Right cardiac atrium (tissue), 5 donors: ENCODE measurements around the gene BST2. TPM values are rescaled to one million over a fixed set of nuclear protein-coding genes. Genes with fewer than 3 reads are reported as not detected.
A peak's percentile ranks its signal among the peaks of the same experiment; 100 is the strongest.
"Not testable (repeated sequence)": the region's sequence is repeated elsewhere in the genome, so short reads cannot be mapped to it uniquely, and the experiment has no call there.

ENCODE experiments used
- ATAC-seq, 2 donors: fragments of 200-7000 bp; cut with Tn5 transposase; one replicate each; pipeline versions ENCODE4 v1.8.0 to v1.9.1; 2020; ENCODE audit warnings: moderate library complexity in 2 of 2, mild to moderate bottlenecking in 1 of 2
- DNase-seq, 3 donors: peaks; one replicate each; pipeline ENCODE4 v3.0.0-alpha.2; 2020
- H3K27ac ChIP-seq: one replicate; pipeline ENCODE4 v1.5.1; 2013; ENCODE audit warnings: mild to moderate bottlenecking, low read length, control low read depth, moderate library complexity
- H3K27me3 ChIP-seq: one replicate; pipeline ENCODE4 v1.6.1; 2013; ENCODE audit not compliant: control insufficient read depth, insufficient read depth
- H3K4me1 ChIP-seq: one replicate; pipeline ENCODE4 v1.6.1; 2013; ENCODE audit warnings: low read length; ENCODE audit not compliant: control insufficient read depth, insufficient read depth
- H3K4me3 ChIP-seq: one replicate; pipeline ENCODE4 v1.5.1; 2013; ENCODE audit warnings: low read length, control low read depth
- H3K9me3 ChIP-seq: one replicate; pipeline ENCODE4 v1.6.1; 2013; ENCODE audit warnings: low read length; ENCODE audit not compliant: control insufficient read depth
- WGBS: extraction: QIAGEN DNeasy Blood & Tissue Kit; methylation state at CpG from one replicate; pipeline ENCODE4 v1.1.7; 2013; 5-methylcytosine and 5-hydroxymethylcytosine counted together
- intact Hi-C, 4 donors: fragments of 100-400 bp; cut with DNase I; formaldehyde crosslinking; loops; one replicate each; pipeline versions ENCODE4 v1.11.0 to v1.14.0; 2022 to 2023
- polyA plus RNA-seq: library from polyadenylated mRNA; stranded (reverse); fragments of 200-250 nt; gene quantifications from one replicate; pipeline ENCODE4 v1.2.3, GENCODE V29; 2013
- total RNA-seq, 4 donors: library from RNA; stranded (reverse); fragmentation: NEBNext Ultra II Directional; extraction: Animal tissue kit (Norgen Biotek cat#: 25700); gene quantifications; one replicate each; pipeline ENCODE4 v1.2.1, GENCODE V29; 2021
- donor health status: healthy with polysubstance abuse.
- donor health status: DM: no; HTN: yes; CAD: no.
- donor health status: DM: no; HTN: no; CAD: no.
- donor health status: DM: no; HTN: yes; CAD: no; lungs with severe emphysema.
- donor health status: DM: yes; HTN: yes; CAD: no.

BST2 gene
- total and polyA plus RNA-seq, 5 donors, result 32.3 to 56.3 (median 43.9) TPM

DNA sequence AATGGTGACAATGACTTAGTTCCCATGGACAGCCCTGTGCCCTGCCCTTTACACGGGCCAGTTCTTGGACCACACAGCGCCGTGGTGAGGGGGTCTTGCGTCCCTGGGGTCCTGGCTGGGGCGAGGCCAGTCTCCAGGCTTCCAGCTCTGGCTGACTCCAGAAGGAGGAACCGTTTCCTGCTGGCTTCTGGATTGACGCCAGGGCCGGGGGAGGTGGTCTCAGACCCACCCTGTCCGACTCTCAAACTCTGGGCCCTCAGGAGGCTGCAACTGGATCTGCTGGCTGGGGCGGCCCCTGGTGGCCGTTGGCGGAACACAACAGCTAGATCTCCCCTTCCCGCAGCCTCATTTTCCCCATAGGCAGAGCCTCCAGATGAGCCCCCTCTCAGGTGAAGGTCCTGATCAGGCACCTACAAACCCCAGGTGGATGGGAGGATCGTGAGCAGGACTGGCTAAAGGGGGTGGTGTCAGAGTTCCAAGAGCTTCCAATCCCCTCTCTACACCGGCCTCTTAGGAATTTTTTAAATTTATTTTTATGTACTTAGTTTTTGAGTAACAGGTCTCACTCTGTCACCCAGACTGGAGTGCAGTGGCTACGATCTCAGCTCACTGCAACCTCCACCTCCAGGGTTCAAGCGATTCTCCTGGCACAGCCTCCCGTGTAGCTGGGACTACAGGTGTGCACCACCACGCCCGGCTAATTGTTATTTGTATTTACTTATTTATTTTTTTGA, 19.4 kb downstream of the BST2 start:
- no peak overlapping the region for H3K4me3 ChIP-seq
- ATAC-seq (peak; percentile 48 to 77), DNase-seq (peak; percentile 78 to 88 (median 88))
- no peak overlapping the region for H3K27ac ChIP-seq
- no peaks in the 10 kb centered on the region for H3K9me3 ChIP-seq
- H3K27me3 ChIP-seq, result no peaks in the 10 kb centered on the region
- H3K4me1 ChIP-seq, result no peaks in the 10 kb centered on the region
- intact Hi-C loops, result loop anchor here in 3 of 4 donors (2.0 to 10.0 kb wide), 3 partner anchors 39 to 91 kb away; no protein-coding TSS in a partner anchor
- 30% methylated on average over 20 of the region's 20 CpGs for WGBS

DNA sequence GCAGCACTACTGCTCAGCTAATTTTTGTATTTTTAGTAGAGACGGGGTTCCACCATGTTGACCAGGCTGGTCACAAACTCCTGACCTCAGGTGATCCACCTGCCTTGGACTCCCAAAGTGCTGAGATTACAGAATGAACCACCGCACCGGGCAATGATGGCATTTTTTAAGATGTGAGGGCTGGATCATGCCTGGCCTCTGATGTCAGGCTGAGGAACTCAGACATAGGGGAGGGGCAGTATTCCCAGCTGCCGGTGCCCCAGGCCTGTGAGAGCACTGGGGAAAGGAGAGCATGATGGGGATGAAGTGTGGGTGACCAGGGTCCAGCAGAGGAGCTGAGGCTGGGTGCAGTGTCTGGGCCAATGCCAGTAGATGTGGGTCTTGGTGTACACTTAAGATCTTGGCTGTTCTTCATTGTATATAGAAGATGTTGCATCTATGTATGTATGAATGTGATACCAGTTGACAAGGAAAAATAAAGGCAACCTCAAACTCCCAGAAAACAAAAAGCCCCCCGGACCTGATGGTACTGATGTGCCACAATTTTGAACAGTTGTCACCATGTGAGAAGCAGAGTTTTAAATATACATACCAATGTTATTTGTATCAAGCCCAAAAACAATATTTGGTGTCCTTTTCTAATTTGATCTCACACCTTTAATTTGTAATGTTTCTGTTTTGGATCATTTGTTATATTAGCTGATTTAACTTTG, 24.8 kb downstream of the BST2 start:
- 94% methylated on average over 5 of the region's 5 CpGs for WGBS
- DNase-seq (peak in 1 of 3 donors; percentile 30), ATAC-seq (no peak)
- intact Hi-C loops, result loop anchor here in 2 of 4 donors (10.0 kb wide), 1 partner anchor 86 kb away; no protein-coding TSS in a partner anchor
- no peaks in the 10 kb centered on the region for H3K4me1 ChIP-seq
- no peaks in the 10 kb centered on the region for H3K9me3 ChIP-seq
- H3K27ac ChIP-seq, result no peak overlapping the region
- no peaks in the 10 kb centered on the region for H3K27me3 ChIP-seq
- H3K4me3 ChIP-seq, result no peak overlapping the region

DNA sequence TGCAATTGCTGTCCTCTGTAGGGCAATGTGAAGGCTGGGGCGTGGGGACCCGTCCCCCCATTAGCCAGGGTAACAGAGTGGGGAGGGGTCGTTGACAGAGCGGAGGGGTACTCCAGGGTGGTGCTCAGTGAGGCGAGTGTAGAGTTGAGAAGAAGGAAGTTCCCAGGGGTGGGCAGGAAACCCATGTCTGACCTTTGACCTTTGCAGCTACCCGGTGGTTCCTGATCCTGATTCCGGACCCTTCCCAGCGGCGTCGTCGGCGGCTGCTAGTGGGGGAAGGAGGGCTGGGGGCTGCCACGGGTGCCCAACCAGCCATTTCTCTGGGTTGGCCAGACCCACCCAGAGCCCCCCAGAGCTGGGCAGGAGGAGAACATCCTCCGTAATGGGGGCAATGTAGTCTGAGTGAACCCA, 26.2 kb downstream of the BST2 start:
- H3K4me1 ChIP-seq, result no peaks in the 10 kb centered on the region
- H3K9me3 ChIP-seq, result no peaks in the 10 kb centered on the region
- no peaks in the 10 kb centered on the region for H3K27me3 ChIP-seq
- no peak overlapping the region for H3K4me3 ChIP-seq
- ATAC-seq (no peak), DNase-seq (peak in 1 of 3 donors; percentile 66)
- 30% methylated on average over 14 of the region's 14 CpGs for WGBS
- intact Hi-C loops, result no loop called here
- no peak overlapping the region for H3K27ac ChIP-seq

DNA sequence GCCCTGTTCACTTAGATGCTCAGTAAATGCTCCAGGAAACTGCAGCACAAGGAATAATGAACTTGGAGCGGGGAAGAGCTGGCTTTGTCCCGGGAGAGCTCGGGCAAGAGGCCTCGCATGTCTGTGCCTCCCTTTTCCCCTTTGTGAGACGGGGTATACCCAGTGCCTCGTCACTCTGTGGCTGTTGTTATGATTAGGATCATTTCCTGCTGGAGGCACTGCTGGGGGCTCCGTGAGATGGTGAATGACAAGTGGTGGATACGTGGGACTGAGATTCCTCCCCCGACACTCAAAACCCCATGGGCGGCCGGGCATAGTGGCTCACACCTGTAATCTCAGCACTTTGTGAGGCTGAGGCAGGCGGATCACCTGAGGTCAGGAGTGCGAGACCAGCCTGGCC, 27.2 kb downstream of the BST2 start:
- ATAC-seq (no peak), DNase-seq (no peak)
- no peaks in the 10 kb centered on the region for H3K9me3 ChIP-seq
- H3K4me3 ChIP-seq, result no peak overlapping the region
- H3K27ac ChIP-seq, result no peak overlapping the region
- no peaks in the 10 kb centered on the region for H3K27me3 ChIP-seq
- H3K4me1 ChIP-seq, result no peaks in the 10 kb centered on the region
- intact Hi-C loops, result no loop called here
- 66% methylated on average over 13 of the region's 13 CpGs for WGBS

DNA sequence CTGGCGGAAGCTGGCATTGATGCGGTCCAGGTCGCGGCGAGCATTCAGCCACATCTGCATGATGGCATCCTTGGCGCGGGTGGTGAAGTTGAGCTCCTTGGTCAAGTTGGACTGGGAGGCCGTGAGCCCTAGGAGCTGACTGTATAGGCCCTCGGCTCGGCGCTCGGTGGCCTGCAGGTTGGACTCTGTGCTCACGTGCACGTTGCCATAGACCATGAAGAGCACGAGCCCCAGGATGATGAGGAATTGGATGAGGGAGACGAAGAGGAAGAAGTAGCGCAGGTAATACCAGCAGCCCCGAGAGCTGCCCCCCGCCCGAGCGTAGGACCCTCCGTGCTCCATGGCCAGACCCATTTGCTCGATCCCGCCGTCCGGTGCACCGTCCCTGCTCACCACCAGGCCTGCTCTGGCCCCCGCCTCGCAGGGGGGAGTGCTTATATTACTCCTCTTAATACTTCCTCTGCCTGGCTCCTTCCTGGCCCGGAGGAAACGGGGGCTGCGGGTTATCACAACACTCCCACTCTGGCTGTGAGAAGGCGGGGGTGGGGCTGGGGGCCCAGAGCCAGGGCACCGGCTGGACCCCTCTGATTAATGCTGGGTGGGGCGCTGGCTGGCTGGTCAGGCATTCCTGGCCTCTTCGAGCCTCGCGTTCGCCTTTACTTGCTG, 28.4 kb downstream of the BST2 start, which contains the start of gene PLVAP:
TSS of gene PLVAP (minus strand) at position 408 of the 666 bp plus-strand sequence. CDS start at position 354, 54 bp downstream.
- H3K27ac ChIP-seq, result no peak within 1 kb of the TSS
- intact Hi-C loops, result no loop called here
- ATAC-seq, result peak; percentile 88 to 94

DNA sequence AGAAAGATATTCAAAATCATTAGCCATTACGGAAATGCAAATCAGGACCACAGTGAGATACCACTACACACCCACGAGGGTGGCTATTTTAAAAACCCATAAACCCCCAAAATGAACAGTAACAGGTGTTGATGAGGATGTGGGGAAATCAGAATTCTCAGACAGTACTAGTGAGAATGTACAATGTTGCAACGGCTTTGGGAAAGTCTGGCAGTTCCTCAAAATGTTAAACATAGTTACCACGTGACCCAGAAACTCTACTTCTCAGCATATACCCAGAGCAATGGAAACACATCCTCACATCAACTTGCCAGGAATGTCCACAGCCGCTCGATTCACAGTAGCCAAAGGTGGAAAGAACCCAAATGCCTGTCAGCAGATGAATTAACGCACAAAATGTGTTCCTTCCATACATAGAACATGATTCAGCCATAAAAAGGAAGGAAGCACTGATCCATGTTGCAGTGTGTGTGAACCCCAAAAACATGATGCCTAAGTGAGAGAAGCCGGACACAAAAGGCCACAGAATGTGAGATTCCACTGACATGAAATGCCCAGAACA, 35.3 kb downstream of the BST2 start:
- Histone ChIP-seq H3K27ac (no peak overlapping the region), H3K4me1 (no peaks in the 10 kb centered on the region), H3K27me3 (no peaks in the 10 kb centered on the region), H3K4me3 (no peak overlapping the region), H3K9me3 (no peaks in the 10 kb centered on the region)
- WGBS, result 33% methylated on average over 8 of the region's 8 CpGs
- DNase-seq, result peak in 1 of 3 donors; percentile 4
- intact Hi-C loops, result no loop called here
- peak in 1 of 2 donors; percentile 24 for ATAC-seq

More for the DNA sequence above, 28.4 kb downstream of the BST2 start, which contains the start of gene PLVAP:
- Histone ChIP-seq H3K4me1 (no peaks in the 10 kb centered on the region), H3K9me3 (no peaks in the 10 kb centered on the region), H3K4me3 (no peak within 1 kb of the TSS), H3K27me3 (no peaks in the 10 kb centered on the region)
- WGBS, result 44% methylated on average over 39 of the region's 39 CpGs
- peak; percentile 80 to 89 (median 87) for DNase-seq

DNA sequence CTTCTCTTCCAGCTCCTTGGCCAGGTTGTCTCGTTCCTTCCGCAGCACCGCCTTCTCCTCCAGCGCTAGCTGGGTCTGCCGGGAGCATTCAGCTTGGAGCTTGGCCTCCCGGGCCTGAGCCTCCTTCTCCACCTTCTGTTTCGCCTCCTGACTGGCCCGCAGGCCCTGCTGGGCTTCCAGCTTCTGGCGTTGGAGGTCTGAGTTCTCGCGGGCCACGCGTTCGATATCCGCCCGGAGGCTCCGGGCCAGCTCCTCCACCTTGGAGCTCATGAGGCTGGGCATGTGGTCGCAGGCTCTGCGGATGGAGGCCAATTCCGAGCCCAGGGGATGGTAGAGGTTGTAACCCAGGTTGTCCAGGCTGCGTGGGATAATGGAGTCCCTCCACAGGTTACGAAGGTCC, 40.1 kb downstream of the BST2 start:
- DNase-seq, result peak in 1 of 3 donors; percentile 29

DNA sequence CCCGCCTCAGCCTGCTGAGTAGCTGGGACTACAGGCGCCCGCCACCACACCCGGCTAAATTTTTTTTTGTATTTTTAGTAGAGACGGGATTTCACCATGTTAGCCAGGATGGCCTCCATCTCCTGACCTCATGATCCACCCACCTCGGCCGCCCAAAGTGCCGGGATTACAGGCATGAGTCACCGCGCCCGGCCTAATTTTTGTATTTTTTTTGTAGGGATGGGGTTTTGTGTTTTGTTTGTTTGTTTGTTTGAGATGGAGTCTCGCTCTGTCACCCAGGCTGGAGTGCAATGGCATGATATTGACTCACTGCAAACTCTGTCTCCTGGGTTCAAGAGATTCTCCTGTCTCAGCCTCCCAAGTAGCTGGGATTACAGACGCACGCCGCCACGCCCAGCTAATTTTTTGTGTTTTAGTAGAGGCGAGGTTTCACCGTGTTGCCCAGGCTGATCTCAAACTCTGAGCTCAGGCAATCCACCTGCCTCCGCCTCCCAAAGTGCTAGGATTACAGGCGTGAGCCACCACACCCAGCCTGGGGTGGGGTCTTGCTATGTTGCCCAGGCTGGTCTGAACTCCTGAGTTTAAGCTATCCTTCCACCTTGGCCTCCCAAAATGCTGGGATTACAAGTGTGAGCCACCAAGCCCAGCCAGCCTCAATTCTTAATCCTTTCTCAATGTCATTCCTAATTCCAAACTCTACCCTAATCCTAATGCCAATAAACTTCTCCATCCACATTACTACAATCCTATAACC, 41.4 kb downstream of the BST2 start:
- intact Hi-C loops, ATAC-seq, H3K9me3 ChIP-seq, H3K27ac ChIP-seq, H3K4me3 ChIP-seq, H3K4me1 ChIP-seq, H3K27me3 ChIP-seq: not testable (repeated sequence)
- peak in 1 of 3 donors; percentile 7 for DNase-seq
- WGBS, result 91% methylated on average over 20 of the region's 20 CpGs

More for the DNA sequence above, 40.1 kb downstream of the BST2 start:
- Histone ChIP-seq H3K27me3 (no peaks in the 10 kb centered on the region), H3K4me3 (no peak overlapping the region), H3K4me1 (no peaks in the 10 kb centered on the region), H3K27ac (no peak overlapping the region), H3K9me3 (no peaks in the 10 kb centered on the region)
- WGBS, result 95% methylated on average over 22 of the region's 22 CpGs
- intact Hi-C loops, result no loop called here
- ATAC-seq, result no peak

DNA sequence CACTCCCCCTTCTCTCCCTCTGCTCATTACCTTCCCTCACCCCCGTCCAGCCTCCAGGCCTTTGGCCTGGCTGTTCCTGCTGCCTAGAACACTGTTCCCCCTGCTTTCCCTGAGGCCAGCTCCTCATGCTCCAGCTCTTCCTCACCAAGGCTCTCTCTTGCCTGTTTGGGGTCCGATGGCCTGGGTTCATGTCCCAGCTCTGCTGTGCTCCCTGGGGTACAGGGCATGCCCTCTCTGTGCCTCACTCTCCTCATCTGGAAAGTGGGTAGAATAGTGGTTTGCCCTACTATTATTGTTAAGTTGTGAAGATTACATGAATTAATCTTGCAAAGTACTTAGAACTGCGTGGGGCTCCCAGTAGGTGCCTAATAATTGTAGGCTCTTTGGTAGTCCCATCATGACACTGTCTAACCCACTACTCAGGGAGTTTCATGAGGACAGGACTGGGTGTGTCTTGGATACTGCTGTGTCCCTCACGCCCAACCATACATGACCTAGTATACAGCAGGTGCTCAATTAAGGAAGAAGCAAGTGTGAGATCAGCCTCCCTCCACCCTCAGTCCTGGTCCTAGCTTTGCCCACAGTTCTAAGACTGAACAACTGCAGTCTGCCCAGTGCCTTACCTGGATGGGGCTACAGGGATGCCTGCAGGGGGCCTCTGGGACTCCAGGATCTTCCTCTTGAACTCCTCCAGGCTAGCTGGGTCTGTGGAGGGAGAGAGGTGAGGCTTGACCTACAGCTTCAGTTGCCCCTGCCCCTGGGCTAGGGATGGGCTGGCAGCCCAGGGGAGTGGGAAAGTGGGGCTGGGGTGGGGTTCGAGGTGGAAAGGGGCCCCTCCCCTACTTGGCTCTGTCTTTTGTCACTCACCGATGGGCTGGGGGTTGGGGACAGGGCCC, 45.3 kb downstream of the BST2 start:
- no peak overlapping the region for H3K27ac ChIP-seq
- no peaks in the 10 kb centered on the region for H3K27me3 ChIP-seq
- 80% methylated on average over 6 of the region's 6 CpGs for WGBS
- H3K4me1 ChIP-seq, result no peaks in the 10 kb centered on the region
- ATAC-seq (no peak), DNase-seq (peak in 1 of 3 donors; percentile 28)
- no peak overlapping the region for H3K4me3 ChIP-seq
- intact Hi-C loops, result no loop called here
- no peaks in the 10 kb centered on the region for H3K9me3 ChIP-seq
